Measurements from ENCODE around the gene NEURL2.

- TF ChIP-seq CTCF (IDR thresholded peaks at IDR 0.05), result no peak
- TF ChIP-seq EZH2phosphoT487 (IDR thresholded peaks at IDR 0.05), result no peak
- no peak for TF ChIP-seq EZH2 (IDR thresholded peaks at IDR 0.05)
These were observed 6.7 kb upstream of the NEURL2 start for GRCh38 chr20:45897692-45898091.
